ENCODE data around the gene GNAQ.
"Not testable (repeated sequence)": the region's sequence is repeated elsewhere in the genome, so short reads cannot be mapped to it uniquely, and the experiment has no call there.

The GNAQ gene

GRCh38 chr9:78064075-78064474, 32.5 kb upstream of the GNAQ start:
- TF ChIP-seq CTCF (IDR thresholded peaks at IDR 0.05; ENCODE audit: unreplicated experiment in 3 of 3), result no peak
- Mint-ChIP-seq H3K4me3 (no peak overlapping the region), H3K9me3 (peaks cover 23% of the 10 kb centered on the region), H3K4me1 (no peaks in the 10 kb centered on the region), H3K27me3 (ENCODE audit: low read depth) (no peaks in the 10 kb centered on the region), H3K36me3 (ENCODE audit: low read depth) (no peaks in the 10 kb centered on the region), H3K27ac (no peak overlapping the region)

GRCh38 chr9:78062710-78063109, 31.1 kb upstream of the GNAQ start:
- Mint-ChIP-seq H3K4me3 (no peak overlapping the region), H3K9me3 (peaks cover 29% of the 10 kb centered on the region), H3K27me3 (ENCODE audit: low read depth) (no peaks in the 10 kb centered on the region), H3K27ac (no peak overlapping the region), H3K36me3 (ENCODE audit: low read depth) (no peaks in the 10 kb centered on the region), H3K4me1 (no peaks in the 10 kb centered on the region)
- TF ChIP-seq CTCF (IDR thresholded peaks at IDR 0.05; ENCODE audit: unreplicated experiment in 3 of 3), result no peak

GRCh38 chr9:78054218-78054617, 22.6 kb upstream of the GNAQ start:
- H3K27me3 Mint-ChIP-seq (ENCODE audit: low read depth); H3K4me3 Mint-ChIP-seq; H3K4me1 Mint-ChIP-seq; H3K27ac Mint-ChIP-seq; H3K36me3 Mint-ChIP-seq (ENCODE audit: low read depth): not testable (repeated sequence)
- H3K9me3 Mint-ChIP-seq, result peaks cover 20% of the 10 kb centered on the region

- Mint-ChIP-seq H3K27ac (no peak overlapping the region), H3K36me3 (ENCODE audit: low read depth) (no peaks in the 10 kb centered on the region), H3K4me3 (no peak overlapping the region), H3K27me3 (ENCODE audit: low read depth) (peaks cover 3% of the 10 kb centered on the region), H3K4me1 (no peaks in the 10 kb centered on the region), H3K9me3 (peaks cover 17% of the 10 kb centered on the region)
- TF ChIP-seq CTCF (IDR thresholded peaks at IDR 0.05; ENCODE audit: unreplicated experiment in 3 of 3), result no peak
These were observed 22.0 kb upstream of the GNAQ start for GRCh38 chr9:78053627-78054026.

- H3K4me3 Mint-ChIP-seq, result no peak overlapping the region
These were observed 18.8 kb upstream of the GNAQ start for GRCh38 chr9:78050421-78050820.

GRCh38 chr9:78049484-78049883, 17.9 kb upstream of the GNAQ start:
- no peak for TF ChIP-seq CTCF (IDR thresholded peaks at IDR 0.05; ENCODE audit: unreplicated experiment in 3 of 3)
- peaks cover 3% of the 10 kb centered on the region for H3K27me3 Mint-ChIP-seq (ENCODE audit: low read depth)
- H3K27ac Mint-ChIP-seq, result no peak overlapping the region
- no peaks in the 10 kb centered on the region for H3K4me1 Mint-ChIP-seq
- H3K36me3 Mint-ChIP-seq (ENCODE audit: low read depth), result no peaks in the 10 kb centered on the region
- no peak overlapping the region for H3K4me3 Mint-ChIP-seq
- H3K9me3 Mint-ChIP-seq, result peaks cover 3% of the 10 kb centered on the region

More at GRCh38 chr9:78050421-78050820, 18.8 kb upstream of the GNAQ start:
- no peak overlapping the region for H3K27ac Mint-ChIP-seq
- peaks cover 3% of the 10 kb centered on the region for H3K27me3 Mint-ChIP-seq (ENCODE audit: low read depth)
- no peaks in the 10 kb centered on the region for H3K36me3 Mint-ChIP-seq (ENCODE audit: low read depth)
- no peaks in the 10 kb centered on the region for H3K4me1 Mint-ChIP-seq
- peaks cover 5% of the 10 kb centered on the region for H3K9me3 Mint-ChIP-seq
- no peak for TF ChIP-seq CTCF (IDR thresholded peaks at IDR 0.05; ENCODE audit: unreplicated experiment in 3 of 3)
